HG03135 (cell line): Measurements from ENCODE around the gene IPMK.
"Not testable (repeated sequence)": the region's sequence is repeated elsewhere in the genome, so short reads cannot be mapped to it uniquely, and the experiment has no call there.

Source experiments
- ATAC-seq: cut with Tn5 transposase; IDR thresholded peaks from one replicate; pipeline ENCODE4 v1.9.1; 2021; ENCODE audit warnings: mild to moderate bottlenecking, moderate library complexity; ENCODE audit not compliant: unreplicated experiment

IPMK gene

GRCh38 chr10:58229856-58230255 lies 37.8 kb downstream of the IPMK start:
- not testable (repeated sequence) for ATAC-seq

GRCh38 chr10:58225654-58226053 lies 42.0 kb downstream of the IPMK start:
- ATAC-seq, result no peak

GRCh38 chr10:58220769-58221451 lies 46.8 kb downstream of the IPMK start:
- no peak for ATAC-seq

GRCh38 chr10:58219875-58220274 lies 47.8 kb downstream of the IPMK start:
- ATAC-seq, result no peak

- ATAC-seq, result no peak
Observed at GRCh38 chr10:58217612-58218011, 50.1 kb downstream of the IPMK start.

- no peak for ATAC-seq
Observed at GRCh38 chr10:58212622-58213021, 55.1 kb downstream of the IPMK start.

GRCh38 chr10:58210160-58210559 lies 57.5 kb downstream of the IPMK start:
- no peak for ATAC-seq

GRCh38 chr10:58209669-58210068 lies 58.0 kb downstream of the IPMK start:
- ATAC-seq, result no peak

- no peak for ATAC-seq
Observed at GRCh38 chr10:58206251-58206650, 61.4 kb downstream of the IPMK start.

- ATAC-seq, result peak; percentile 75
Observed at GRCh38 chr10:58201704-58202103, 66.0 kb downstream of the IPMK start.

GRCh38 chr10:58189269-58189668 lies 78.4 kb downstream of the IPMK start:
- no peak for ATAC-seq

- no peak for ATAC-seq
Observed at GRCh38 chr10:58184120-58184670, 83.5 kb downstream of the IPMK start.

GRCh38 chr10:58180666-58181065 lies 87.0 kb downstream of the IPMK start:
- ATAC-seq, result no peak

- ATAC-seq, result no peak
Observed at GRCh38 chr10:58179238-58179637, 88.5 kb downstream of the IPMK start.

- no peak for ATAC-seq
Observed at GRCh38 chr10:58178811-58179210, 88.9 kb downstream of the IPMK start.

GRCh38 chr10:58177362-58177947 lies 90.2 kb downstream of the IPMK start:
- ATAC-seq, result no peak

GRCh38 chr10:58175990-58176900 lies 91.4 kb downstream of the IPMK start:
- ATAC-seq, result no peak

GRCh38 chr10:58174831-58175230 lies 92.9 kb downstream of the IPMK start:
- no peak for ATAC-seq

GRCh38 chr10:58173391-58173790 lies 94.3 kb downstream of the IPMK start:
- ATAC-seq, result no peak

- ATAC-seq, result no peak
Observed at GRCh38 chr10:58171146-58171545, 96.5 kb downstream of the IPMK start.

GRCh38 chr10:58164517-58164916 lies 103.2 kb downstream of the IPMK start:
- ATAC-seq, result no peak
